CD4-positive, alpha-beta T cell (primary cell): Measurements from ENCODE around the gene BDH1. TPM values are rescaled to one million over a fixed set of nuclear protein-coding genes. Genes with fewer than 3 reads are reported as not detected.

Source experiments
- ATAC-seq: fragments of 200-7000 bp; cut with Tn5 transposase; one replicate; pipeline ENCODE4 v1.10.0; 2022; ENCODE audit warnings: mild to moderate bottlenecking; ENCODE audit not compliant: poor library complexity
- CTCF ChIA-PET: fragments of 350-600 bp; sonication (Branson Sonifier 250); formaldehyde crosslinking; loops from one replicate; lab custom pipeline; 2021; ENCODE audit warnings: antibody characterized with exemption, inconsistent platforms; lab: Charles Lee
- POLR2A ChIA-PET: fragments of 350-600 bp; sonication (Branson Sonifier 250); formaldehyde crosslinking; loops from one replicate; lab custom pipeline; 2021; ENCODE audit warnings: antibody characterized with exemption, inconsistent platforms; lab: Charles Lee
- DNase-seq, 14 experiments: peaks; one replicate each; pipeline ENCODE4 v3.0.0-alpha.2; 2013 to 2020; ENCODE audit warnings: mixed read lengths in 2 of 14
- H3K27ac ChIP-seq, 2 donors: one replicate each; pipeline versions ENCODE4 v1.5.1 to v1.7.0; 2013; ENCODE audit warnings: low read length in 2 of 2, low read depth in 1 of 2, mild to moderate bottlenecking in 1 of 2
- H3K27me3 ChIP-seq, 2 experiments: 1 replicate in 1 of 2; 2 replicates in 1 of 2; pipeline versions ENCODE4 v1.6.1 to v1.7.0; 2013; ENCODE audit warnings: low read length in 2 of 2, control low read depth in 1 of 2, mild to moderate bottlenecking in 1 of 2, moderate library complexity in 1 of 2; ENCODE audit not compliant: insufficient read depth in 2 of 2, control insufficient read depth in 1 of 2
- H3K36me3 ChIP-seq: one replicate; pipeline ENCODE4 v1.6.1; 2013; ENCODE audit warnings: low read length, control low read depth; ENCODE audit not compliant: insufficient read depth
- H3K4me1 ChIP-seq: one replicate; pipeline ENCODE4 v1.6.1; 2013; ENCODE audit warnings: low read length, control low read depth; ENCODE audit not compliant: insufficient read depth
- H3K4me3 ChIP-seq: one replicate; pipeline ENCODE4 v1.5.1; 2013; ENCODE audit warnings: mild to moderate bottlenecking, low read length, moderate library complexity
- H3K9me3 ChIP-seq, 2 experiments: 1 replicate in 1 of 2; 2 replicates in 1 of 2; pipeline versions ENCODE4 v1.6.1 to v1.7.0; 2013; ENCODE audit warnings: low read length in 2 of 2, mild to moderate bottlenecking in 2 of 2, control low read depth in 1 of 2, moderate library complexity in 1 of 2; ENCODE audit not compliant: control insufficient read depth in 1 of 2, insufficient read depth in 1 of 2
- H3K27ac Mint-ChIP-seq: one replicate; pipeline ENCODE4 v1.8.0; 2020; ENCODE audit warnings: mixed read lengths
- H3K27me3 Mint-ChIP-seq: one replicate; pipeline ENCODE4 v1.8.0; 2021; ENCODE audit warnings: mixed read lengths
- H3K36me3 Mint-ChIP-seq: one replicate; pipeline ENCODE4 v1.8.0; 2021; ENCODE audit warnings: low read depth, mixed read lengths
- H3K4me1 Mint-ChIP-seq: one replicate; pipeline ENCODE4 v1.8.0; 2021; ENCODE audit warnings: low read depth, mixed read lengths
- H3K4me3 Mint-ChIP-seq: one replicate; pipeline ENCODE4 v1.8.0; 2020; ENCODE audit warnings: mild to moderate bottlenecking, mixed read lengths
- H3K9me3 Mint-ChIP-seq: one replicate; pipeline ENCODE4 v1.8.0; 2020; ENCODE audit warnings: mixed read lengths
- intact Hi-C, 2 experiments: fragments of 100-400 bp; cut with DNase I in 1 of 2; cut with micrococcal nuclease in 1 of 2; formaldehyde crosslinking; loops; one replicate each; pipeline versions ENCODE4 v1.15.1 to v1.9.0; 2023 to 2025; cut with DNase I, micrococcal nuclease
- total RNA-seq, 174 experiments: library from RNA in 2 of 174; stranded (reverse) in 2 of 174; gene quantifications; one replicate each; pipeline ENCODE4 v1.2.3 and lab custom pipeline; 2021 to 2026
- TF ChIP-seq, protein P1 (sequence below): fragments of 200-600 bp; IDR thresholded peaks from one replicate; pipeline ENCODE4 v1.8.0; 2022; ENCODE audit warnings: antibody characterized with exemption, mild to moderate bottlenecking

The BDH1 gene
- total RNA-seq, 2 experiments from 2014 or later: 17.7 to 22.2 TPM

DNA sequence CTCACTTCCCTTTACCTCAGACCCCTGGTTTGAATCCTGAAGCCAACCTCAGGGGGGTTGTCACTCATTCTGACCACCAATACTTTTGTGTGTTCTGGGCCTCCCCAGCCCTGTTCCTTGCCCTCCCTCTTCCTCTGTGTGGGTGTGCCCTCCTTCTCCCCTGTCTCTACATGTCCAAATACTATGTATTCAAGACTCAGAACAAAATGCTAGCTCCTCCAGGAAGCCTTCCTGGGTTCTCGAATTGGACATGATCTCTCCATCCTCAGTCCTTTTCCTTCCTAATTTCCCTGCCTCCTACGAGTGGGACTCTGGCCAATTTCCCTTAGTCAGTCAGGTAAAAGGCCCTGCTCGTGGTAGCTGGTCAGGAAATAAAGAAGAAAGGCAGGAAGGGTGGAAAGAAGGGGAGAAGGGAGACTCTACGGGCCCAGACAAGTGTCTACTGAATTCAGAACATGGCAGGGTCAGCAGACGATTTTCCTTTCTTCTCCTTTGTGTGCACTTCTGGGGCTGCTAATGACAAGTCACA is 79.7 kb downstream of the BDH1 start:
- H3K4me1 ChIP-seq: no peaks in the 10 kb centered on the region
- H3K4me3 Mint-ChIP-seq: no peak overlapping the region
- TF ChIP-seq, protein P1, sequence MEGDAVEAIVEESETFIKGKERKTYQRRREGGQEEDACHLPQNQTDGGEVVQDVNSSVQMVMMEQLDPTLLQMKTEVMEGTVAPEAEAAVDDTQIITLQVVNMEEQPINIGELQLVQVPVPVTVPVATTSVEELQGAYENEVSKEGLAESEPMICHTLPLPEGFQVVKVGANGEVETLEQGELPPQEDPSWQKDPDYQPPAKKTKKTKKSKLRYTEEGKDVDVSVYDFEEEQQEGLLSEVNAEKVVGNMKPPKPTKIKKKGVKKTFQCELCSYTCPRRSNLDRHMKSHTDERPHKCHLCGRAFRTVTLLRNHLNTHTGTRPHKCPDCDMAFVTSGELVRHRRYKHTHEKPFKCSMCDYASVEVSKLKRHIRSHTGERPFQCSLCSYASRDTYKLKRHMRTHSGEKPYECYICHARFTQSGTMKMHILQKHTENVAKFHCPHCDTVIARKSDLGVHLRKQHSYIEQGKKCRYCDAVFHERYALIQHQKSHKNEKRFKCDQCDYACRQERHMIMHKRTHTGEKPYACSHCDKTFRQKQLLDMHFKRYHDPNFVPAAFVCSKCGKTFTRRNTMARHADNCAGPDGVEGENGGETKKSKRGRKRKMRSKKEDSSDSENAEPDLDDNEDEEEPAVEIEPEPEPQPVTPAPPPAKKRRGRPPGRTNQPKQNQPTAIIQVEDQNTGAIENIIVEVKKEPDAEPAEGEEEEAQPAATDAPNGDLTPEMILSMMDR: no peak
- DNase-seq: no peak
- no peak overlapping the region for H3K27ac ChIP-seq
- no peak overlapping the region for H3K27ac Mint-ChIP-seq
- H3K27me3 ChIP-seq: peaks cover 0 to 2% of the 10 kb centered on the region in 2 experiments
- POLR2A ChIA-PET: no interaction called here
- H3K4me1 Mint-ChIP-seq: no peaks in the 10 kb centered on the region
- no peaks in the 10 kb centered on the region for H3K9me3 Mint-ChIP-seq
- no peaks in the 10 kb centered on the region for H3K36me3 ChIP-seq
- ATAC-seq: no peak
- H3K27me3 Mint-ChIP-seq: peaks cover 28% of the 10 kb centered on the region
- H3K4me3 ChIP-seq: no peak overlapping the region
- CTCF ChIA-PET: no interaction called here
- no peaks in the 10 kb centered on the region for H3K9me3 ChIP-seq
- intact Hi-C loops: no loop called here
- no peaks in the 10 kb centered on the region for H3K36me3 Mint-ChIP-seq

DNA sequence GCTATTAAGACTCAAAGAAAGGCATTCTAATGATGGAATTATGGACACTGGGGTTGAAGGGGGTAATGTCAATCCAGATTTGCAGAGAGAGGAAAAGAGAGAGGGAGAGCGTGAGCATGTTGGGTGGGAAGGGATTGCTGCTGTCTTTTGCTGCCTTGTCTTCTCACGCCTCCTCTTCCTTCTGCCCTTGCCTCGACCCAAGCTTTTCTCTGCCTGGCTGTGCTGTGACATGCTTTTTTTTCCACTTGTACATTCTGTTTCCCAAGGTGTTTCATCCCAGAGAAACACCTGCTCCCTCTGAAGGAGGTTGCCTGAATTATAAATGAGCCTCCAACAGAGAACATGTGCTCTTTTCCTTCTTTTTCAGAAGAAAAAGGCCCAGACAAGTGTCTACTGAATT is 80.3 kb downstream of the BDH1 start:
- H3K4me1 Mint-ChIP-seq: no peaks in the 10 kb centered on the region
- intact Hi-C loops: no loop called here
- Histone ChIP-seq H3K9me3 (no peaks in the 10 kb centered on the region), H3K27ac (no peak overlapping the region), H3K36me3 (no peaks in the 10 kb centered on the region), H3K4me3 (no peak overlapping the region), H3K4me1 (no peaks in the 10 kb centered on the region), H3K27me3 (peaks cover 0 to 2% of the 10 kb centered on the region in 2 experiments)
- DNase-seq: no peak
- peaks cover 28% of the 10 kb centered on the region for H3K27me3 Mint-ChIP-seq
- H3K4me3 Mint-ChIP-seq: no peak overlapping the region
- no peak for ATAC-seq
- no peak overlapping the region for H3K27ac Mint-ChIP-seq
- CTCF ChIA-PET: no interaction called here
- H3K36me3 Mint-ChIP-seq: no peaks in the 10 kb centered on the region
- H3K9me3 Mint-ChIP-seq: no peaks in the 10 kb centered on the region
- POLR2A ChIA-PET: no interaction called here
- TF ChIP-seq, protein P1: no peak

DNA sequence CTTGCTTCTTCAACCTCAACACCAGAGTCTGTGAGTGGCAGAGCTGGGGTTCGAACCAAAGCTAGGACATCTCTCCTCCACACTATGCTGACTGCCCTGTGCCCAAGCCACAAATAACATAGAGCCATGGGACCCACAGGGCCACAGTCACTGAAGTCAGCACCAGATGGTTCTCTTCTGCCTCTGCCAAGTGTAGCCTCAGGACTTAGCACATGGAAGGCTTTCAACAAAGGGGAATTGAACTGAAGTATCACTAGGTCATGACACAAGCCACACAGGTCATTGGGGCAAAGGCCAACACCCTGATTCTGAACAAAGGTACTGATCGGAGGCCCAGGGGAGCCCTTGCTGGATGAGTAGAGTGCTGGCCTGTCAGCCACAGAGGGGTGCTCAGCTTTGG is 83.6 kb downstream of the BDH1 start:
- H3K36me3 Mint-ChIP-seq: no peaks in the 10 kb centered on the region
- intact Hi-C loops: no loop called here
- no peaks in the 10 kb centered on the region for H3K4me1 ChIP-seq
- H3K4me3 ChIP-seq: no peak overlapping the region
- ATAC-seq (no peak), DNase-seq (no peak)
- H3K9me3 Mint-ChIP-seq: no peaks in the 10 kb centered on the region
- no peak overlapping the region for H3K27ac Mint-ChIP-seq
- peaks cover 7 to 8% of the 10 kb centered on the region in 2 experiments for H3K27me3 ChIP-seq
- no peaks in the 10 kb centered on the region for H3K9me3 ChIP-seq
- H3K27me3 Mint-ChIP-seq: peaks cover 38% of the 10 kb centered on the region
- CTCF ChIA-PET: no interaction called here
- TF ChIP-seq, protein P1: no peak
- POLR2A ChIA-PET: no interaction called here
- H3K36me3 ChIP-seq: no peaks in the 10 kb centered on the region
- H3K27ac ChIP-seq: no peak overlapping the region
- no peaks in the 10 kb centered on the region for H3K4me1 Mint-ChIP-seq
- no peak overlapping the region for H3K4me3 Mint-ChIP-seq
